ENCODE data around the gene KCNJ14. TPM values are rescaled to one million over a fixed set of nuclear protein-coding genes. Genes with fewer than 3 reads are reported as not detected.

The KCNJ14 gene
- total and polyA plus RNA-seq, 2 of the 4 experiments (the other 2 are of a cell fraction): 0.18 to 0.39 TPM

DNA sequence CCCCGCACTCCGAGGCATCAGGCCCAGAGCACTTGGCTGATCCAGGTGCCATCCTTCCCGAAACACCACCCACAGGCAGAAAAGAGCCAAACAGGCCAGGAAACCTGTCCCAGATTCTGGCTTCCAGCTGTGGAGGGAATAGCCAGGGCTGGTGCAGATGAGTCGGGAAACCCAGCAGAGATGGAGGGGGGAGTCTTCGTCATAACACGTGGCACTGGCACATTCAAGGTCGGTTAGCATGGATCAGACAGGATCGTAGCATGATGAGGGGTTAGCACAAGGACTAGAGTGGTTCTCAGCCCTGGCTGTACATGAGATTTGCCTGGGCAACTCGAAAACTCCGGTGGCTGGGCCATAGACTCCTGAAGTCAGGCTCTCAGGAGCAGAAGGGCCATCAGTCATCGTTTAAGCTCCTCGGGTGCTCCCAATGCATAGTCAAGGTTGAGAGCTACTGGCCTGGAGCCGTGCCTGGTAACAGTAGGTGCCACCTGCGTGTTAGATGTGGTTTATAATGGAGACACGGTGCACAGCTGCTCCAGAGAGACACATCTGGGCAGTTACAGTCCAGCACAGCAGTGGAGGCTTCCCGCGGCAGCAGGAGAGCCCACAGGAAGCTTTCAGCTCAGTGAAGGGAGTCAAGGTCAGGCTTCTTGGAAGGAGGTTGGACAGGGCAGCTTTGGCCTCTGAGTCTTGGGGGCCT lies 20.1 kb downstream of the KCNJ14 start:
- Histone ChIP-seq H3K4me3 (ENCODE audit: insufficient read depth, low read depth, low read length) (no peak overlapping the region), H2AK5ac (ENCODE audit: low read depth, low read length) (no peak overlapping the region), H3K9me1 (ENCODE audit: insufficient read depth, low read length) (peaks cover 14% of the 10 kb centered on the region), H3K9me3 (ENCODE audit: control insufficient read depth, insufficient read depth, low read length) (no peaks in the 10 kb centered on the region), H3K14ac (replicated peaks; ENCODE audit: low read depth, low read length) (no peak overlapping the region), H2BK20ac (ENCODE audit: low read depth, low read length) (no peak overlapping the region), H3K18ac (ENCODE audit: low read depth, low read length) (no peak overlapping the region), H3K27me3 (ENCODE audit: control insufficient read depth, insufficient read depth, low read length) (no peaks in the 10 kb centered on the region), H2AFZ (replicated peaks; ENCODE audit: low read length, poor library complexity) (no peak overlapping the region), H3K4me1 (ENCODE audit: control insufficient read depth, insufficient read depth, low read length) (peaks cover under 1% of the 10 kb centered on the region; the same call in 1 of the 2 replicates), H4K5ac (ENCODE audit: low read depth, low read length) (no peak overlapping the region), H3K27ac (ENCODE audit: insufficient read depth, low read length) (no peak overlapping the region), H4K91ac (ENCODE audit: insufficient read depth, low read depth, low read length) (no peak overlapping the region), H3K56ac (ENCODE audit: extremely low read depth, insufficient read depth, low read length) (no peak overlapping the region), H3K4me2 (ENCODE audit: low read depth, low read length) (no peak overlapping the region), H3K23ac (ENCODE audit: low read depth, low read length) (no peak overlapping the region), H3K79me1 (ENCODE audit: low read depth in 1 of 2, low read length in 2 of 2) (peaks cover 18 to 62% of the 10 kb centered on the region in 2 experiments), H2BK120ac (ENCODE audit: low read depth, low read length) (no peak overlapping the region), H4K8ac (ENCODE audit: low read depth in 2 of 2, low read length in 2 of 2) (no peak overlapping the region), H4K20me1 (ENCODE audit: insufficient read depth, low read length) (peaks cover 54% of the 10 kb centered on the region), H2BK15ac (ENCODE audit: low read depth, low read length) (no peak overlapping the region), H3K9ac (ENCODE audit: low read depth, low read length) (no peak overlapping the region), H2AK9ac (replicated peaks; ENCODE audit: low read depth, low read length, poor library complexity) (peak overlapping the region; percentile 39), H2BK5ac (ENCODE audit: low read depth, low read length, poor library complexity, severe bottlenecking) (no peak overlapping the region), H3K4ac (ENCODE audit: low read depth, low read length) (no peak overlapping the region), H3K36me3 (ENCODE audit: control insufficient read depth, insufficient read depth, low read length) (peaks cover 82% of the 10 kb centered on the region)
- DNase-seq (no peak), ATAC-seq (ENCODE audit: low read depth) (no peak)
- ChIA-PET CTCF (no interaction called here), POLR2A (ENCODE audit: unreplicated experiment) (no interaction called here)
- no TSS peak for BruUV-seq (replicated peaks)
- 100% methylated on average over 10 of the region's 17 CpGs; no CpG with 5 or more reads in 1 of the 2 experiments for WGBS, 2 experiments (ENCODE audit: extremely low coverage in 2 of 2, insufficient read length in 1 of 2)
- TF ChIP-seq, protein P1, sequence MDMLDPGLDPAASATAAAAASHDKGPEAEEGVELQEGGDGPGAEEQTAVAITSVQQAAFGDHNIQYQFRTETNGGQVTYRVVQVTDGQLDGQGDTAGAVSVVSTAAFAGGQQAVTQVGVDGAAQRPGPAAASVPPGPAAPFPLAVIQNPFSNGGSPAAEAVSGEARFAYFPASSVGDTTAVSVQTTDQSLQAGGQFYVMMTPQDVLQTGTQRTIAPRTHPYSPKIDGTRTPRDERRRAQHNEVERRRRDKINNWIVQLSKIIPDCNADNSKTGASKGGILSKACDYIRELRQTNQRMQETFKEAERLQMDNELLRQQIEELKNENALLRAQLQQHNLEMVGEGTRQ (IDR thresholded peaks at IDR 0.05; ENCODE audit: low read depth, low read length): no peak
- TF ChIP-seq NFE2L2 (IDR thresholded peaks at IDR 0.05; ENCODE audit: low read depth, low read length) (no peak), SMC3 (IDR thresholded peaks at IDR 0.05; ENCODE audit: low read depth, low read length) (no peak), FOS (IDR thresholded peaks at IDR 0.05; ENCODE audit: low read depth, low read length) (no peak), MXI1 (IDR thresholded peaks at IDR 0.05; ENCODE audit: borderline replicate concordance, low read depth, low read length) (no peak), MAFK (IDR thresholded peaks at IDR 0.05; ENCODE audit: low read depth, low read length) (no peak), RCOR1 (IDR thresholded peaks at IDR 0.05; ENCODE audit: insufficient replicate concordance, low read length) (no peak), BHLHE40 (IDR thresholded peaks at IDR 0.05; ENCODE audit: low read depth, low read length) (no peak), MAZ (IDR thresholded peaks at IDR 0.05; ENCODE audit: borderline replicate concordance, low read depth, low read length) (no peak), RAD21 (IDR thresholded peaks at IDR 0.05; ENCODE audit: low read length) (no peak), CEBPB (IDR thresholded peaks at IDR 0.05; ENCODE audit: low read depth, low read length) (no peak), POLR2A (IDR thresholded peaks at IDR 0.05; ENCODE audit: low read depth, low read length) (no peak), RFX5 (IDR thresholded peaks at IDR 0.05; ENCODE audit: low read depth, low read length) (no peak)
- TF ChIP-seq, protein P2, sequence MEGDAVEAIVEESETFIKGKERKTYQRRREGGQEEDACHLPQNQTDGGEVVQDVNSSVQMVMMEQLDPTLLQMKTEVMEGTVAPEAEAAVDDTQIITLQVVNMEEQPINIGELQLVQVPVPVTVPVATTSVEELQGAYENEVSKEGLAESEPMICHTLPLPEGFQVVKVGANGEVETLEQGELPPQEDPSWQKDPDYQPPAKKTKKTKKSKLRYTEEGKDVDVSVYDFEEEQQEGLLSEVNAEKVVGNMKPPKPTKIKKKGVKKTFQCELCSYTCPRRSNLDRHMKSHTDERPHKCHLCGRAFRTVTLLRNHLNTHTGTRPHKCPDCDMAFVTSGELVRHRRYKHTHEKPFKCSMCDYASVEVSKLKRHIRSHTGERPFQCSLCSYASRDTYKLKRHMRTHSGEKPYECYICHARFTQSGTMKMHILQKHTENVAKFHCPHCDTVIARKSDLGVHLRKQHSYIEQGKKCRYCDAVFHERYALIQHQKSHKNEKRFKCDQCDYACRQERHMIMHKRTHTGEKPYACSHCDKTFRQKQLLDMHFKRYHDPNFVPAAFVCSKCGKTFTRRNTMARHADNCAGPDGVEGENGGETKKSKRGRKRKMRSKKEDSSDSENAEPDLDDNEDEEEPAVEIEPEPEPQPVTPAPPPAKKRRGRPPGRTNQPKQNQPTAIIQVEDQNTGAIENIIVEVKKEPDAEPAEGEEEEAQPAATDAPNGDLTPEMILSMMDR (conservative IDR thresholded peaks at IDR 0.05; ENCODE audit: low read depth, low read length): no peak
- TF ChIP-seq, protein P3, sequence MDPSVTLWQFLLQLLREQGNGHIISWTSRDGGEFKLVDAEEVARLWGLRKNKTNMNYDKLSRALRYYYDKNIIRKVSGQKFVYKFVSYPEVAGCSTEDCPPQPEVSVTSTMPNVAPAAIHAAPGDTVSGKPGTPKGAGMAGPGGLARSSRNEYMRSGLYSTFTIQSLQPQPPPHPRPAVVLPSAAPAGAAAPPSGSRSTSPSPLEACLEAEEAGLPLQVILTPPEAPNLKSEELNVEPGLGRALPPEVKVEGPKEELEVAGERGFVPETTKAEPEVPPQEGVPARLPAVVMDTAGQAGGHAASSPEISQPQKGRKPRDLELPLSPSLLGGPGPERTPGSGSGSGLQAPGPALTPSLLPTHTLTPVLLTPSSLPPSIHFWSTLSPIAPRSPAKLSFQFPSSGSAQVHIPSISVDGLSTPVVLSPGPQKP (IDR thresholded peaks at IDR 0.05; ENCODE audit: borderline replicate concordance, low read depth, low read length): no peak
- dilution Hi-C loops (cut with HindIII; ENCODE audit: low sequenced_read_pairs, unreplicated experiment): no loop called here
- intact Hi-C loops (cut with micrococcal nuclease): no loop called here
- in situ Hi-C loops (cut with MboI; ENCODE audit: low sequenced_read_pairs): no loop called here

All from IMR-90 (cell line).